HG03175 (cell line): ENCODE results near the gene TMCC2.

ENCODE experiments used
- ATAC-seq: cut with Tn5 transposase; IDR thresholded peaks from one replicate; pipeline ENCODE4 v1.9.1; 2021; ENCODE audit warnings: mild to moderate bottlenecking, moderate library complexity; ENCODE audit not compliant: unreplicated experiment

The TMCC2 gene

DNA sequence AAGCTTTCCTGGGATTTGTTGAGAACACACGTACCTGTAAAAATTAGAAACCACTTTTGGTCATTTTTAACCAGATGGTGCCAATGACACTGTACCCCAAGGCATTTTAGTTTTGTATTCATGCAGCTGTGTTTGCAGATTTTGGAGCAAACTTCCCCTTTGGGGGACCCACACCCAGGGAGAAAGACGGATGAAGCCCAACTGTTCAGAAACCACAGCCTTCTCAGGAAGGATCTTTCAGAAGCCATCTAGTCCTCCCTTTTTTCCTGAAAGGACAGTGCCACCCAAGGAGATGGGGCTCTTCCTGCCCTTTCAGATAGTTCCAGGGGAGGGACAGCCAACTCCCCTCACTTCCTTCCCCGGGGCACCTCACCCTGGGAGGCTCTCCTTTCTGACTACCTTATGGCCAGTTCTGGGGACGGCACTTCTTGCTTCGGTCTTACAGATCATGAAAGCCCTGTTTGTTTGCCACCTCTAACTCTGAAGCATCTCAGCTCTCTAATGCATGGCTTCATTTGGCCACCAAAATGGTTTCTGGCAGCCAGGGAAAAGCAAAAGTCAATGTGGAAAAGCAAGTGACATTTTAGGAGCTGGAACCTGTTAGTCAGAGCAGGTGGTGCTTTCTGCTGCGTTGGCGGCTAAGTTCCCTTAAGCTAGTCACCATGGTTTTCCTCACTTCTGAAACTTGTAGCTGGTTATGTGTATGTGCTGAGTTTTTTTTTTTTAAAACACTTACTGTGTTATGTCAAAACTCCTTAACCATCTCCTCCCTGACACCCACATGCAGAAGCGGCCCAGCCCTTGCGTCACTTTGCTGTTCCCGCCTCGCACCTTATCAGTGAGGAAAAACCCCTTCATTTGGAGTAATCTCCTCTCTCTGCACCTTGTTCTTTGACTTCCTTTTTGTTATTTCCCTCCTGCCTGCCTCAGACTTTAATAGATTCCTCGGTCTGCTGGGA lies 10.1 kb downstream of the TMCC2 start:
- no peak for ATAC-seq

DNA sequence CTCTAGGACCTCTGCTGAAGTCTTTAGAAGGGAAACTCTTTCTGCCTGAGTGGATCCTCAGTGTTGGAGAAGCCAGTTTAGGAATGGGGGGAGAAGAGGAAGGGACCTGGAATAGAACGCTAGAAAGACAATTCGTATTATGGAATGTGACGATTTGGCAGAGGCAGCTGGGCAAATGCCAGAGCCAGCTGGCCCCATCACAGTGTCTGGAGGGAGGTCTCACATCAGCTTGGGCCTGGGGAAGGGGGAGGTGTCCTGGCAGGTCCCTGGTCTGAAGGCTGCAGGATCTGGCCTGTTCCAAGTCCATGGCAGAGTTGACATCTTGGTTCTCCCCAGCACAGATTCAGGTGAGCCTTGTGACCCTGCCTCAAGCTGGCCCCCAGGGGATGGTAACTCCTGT lies 11.3 kb downstream of the TMCC2 start:
- no peak for ATAC-seq

GRCh38 chr1:205240118-205240517 lies 12.4 kb downstream of the TMCC2 start:
- no peak for ATAC-seq

DNA sequence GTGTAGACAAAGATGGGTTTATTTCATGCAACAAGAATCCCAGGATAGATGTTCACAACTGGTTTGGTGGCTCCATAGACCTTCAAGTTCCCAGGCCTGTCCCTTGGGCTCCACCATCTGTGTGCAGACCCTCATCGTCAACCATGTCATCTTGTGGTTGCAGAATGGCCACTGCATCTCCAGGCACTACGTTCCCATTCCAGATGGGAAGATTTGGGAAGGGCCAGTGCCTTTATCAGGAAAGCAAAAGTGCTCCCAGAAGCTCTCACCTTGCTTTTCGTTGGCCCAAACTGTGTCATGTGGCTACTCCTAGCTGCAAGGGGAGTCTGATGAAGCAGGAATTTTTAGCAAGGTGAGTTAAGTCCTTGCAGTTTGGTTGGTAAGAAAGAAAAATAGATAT lies 12.8 kb downstream of the TMCC2 start:
- ATAC-seq, result no peak

- no peak for ATAC-seq
Measured at GRCh38 chr1:205241366-205242030, 13.8 kb downstream of the TMCC2 start.

GRCh38 chr1:205243350-205244191 lies 15.8 kb downstream of the TMCC2 start:
- no peak for ATAC-seq

DNA sequence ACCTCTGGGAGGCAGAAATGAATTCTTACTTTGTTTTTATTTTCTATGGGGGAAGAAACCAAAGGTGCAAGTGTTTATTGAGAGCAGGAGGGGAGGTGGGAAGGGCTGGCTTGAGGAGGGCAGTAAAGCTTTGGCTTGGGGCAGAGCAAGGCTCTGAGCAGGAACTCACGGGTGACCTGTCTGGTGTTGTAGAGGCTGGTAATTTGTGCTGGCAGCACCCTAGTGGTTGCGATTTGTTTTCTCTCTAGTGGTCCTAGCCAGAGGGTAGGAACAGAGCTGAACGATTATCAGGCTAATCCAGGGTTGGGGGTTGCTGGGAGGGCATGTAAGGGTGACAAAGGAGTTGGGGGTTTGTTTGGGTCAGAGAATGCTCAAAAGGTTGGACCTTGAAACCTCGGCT lies 16.6 kb downstream of the TMCC2 start:
- no peak for ATAC-seq

- no peak for ATAC-seq
Measured at GRCh38 chr1:205245096-205245495, 17.4 kb downstream of the TMCC2 start.

DNA sequence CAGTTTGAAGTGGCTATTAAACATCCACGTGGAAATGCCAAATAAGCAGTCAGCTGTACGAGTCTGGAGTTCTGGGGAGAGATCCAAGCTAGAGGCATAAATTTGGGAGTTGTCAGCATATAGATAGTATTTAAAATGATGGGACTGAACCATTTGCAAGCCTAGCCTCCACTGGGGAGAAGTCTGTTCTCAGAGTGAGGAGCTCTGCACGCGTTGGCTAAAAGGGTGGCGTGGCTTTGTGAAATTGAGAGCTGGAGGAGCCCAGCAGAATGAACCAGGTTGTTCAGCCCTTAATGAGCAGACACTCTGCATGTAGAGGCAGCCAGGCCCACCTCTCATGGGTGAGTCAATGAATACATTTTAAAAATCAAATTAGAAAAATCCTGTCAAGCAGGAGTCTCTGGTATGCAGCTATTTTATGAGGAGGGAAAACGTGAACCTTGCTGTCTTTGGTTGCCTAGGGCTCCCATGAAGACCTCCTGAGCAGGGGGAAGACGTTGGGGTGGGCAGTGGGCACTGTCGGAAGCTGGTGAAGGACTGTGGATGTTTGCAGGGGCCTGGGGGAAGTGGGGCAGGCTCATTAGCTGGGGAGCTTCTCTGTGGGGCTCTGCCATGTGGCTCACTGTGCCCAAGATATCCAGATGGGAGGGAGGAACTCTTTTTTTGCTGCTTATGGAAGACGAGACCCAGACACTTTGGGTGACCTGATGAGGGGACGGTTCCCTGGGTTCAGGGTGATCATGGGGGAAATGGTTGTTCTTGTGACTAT lies 18.8 kb downstream of the TMCC2 start:
- no peak for ATAC-seq

- ATAC-seq, result no peak
Measured at GRCh38 chr1:205247130-205247921, 19.6 kb downstream of the TMCC2 start.

GRCh38 chr1:205248793-205249601 lies 21.3 kb downstream of the TMCC2 start:
- ATAC-seq, result no peak

GRCh38 chr1:205249651-205250050 lies 21.9 kb downstream of the TMCC2 start:
- ATAC-seq, result no peak

GRCh38 chr1:205250699-205251098 lies 23.0 kb downstream of the TMCC2 start:
- no peak for ATAC-seq

DNA sequence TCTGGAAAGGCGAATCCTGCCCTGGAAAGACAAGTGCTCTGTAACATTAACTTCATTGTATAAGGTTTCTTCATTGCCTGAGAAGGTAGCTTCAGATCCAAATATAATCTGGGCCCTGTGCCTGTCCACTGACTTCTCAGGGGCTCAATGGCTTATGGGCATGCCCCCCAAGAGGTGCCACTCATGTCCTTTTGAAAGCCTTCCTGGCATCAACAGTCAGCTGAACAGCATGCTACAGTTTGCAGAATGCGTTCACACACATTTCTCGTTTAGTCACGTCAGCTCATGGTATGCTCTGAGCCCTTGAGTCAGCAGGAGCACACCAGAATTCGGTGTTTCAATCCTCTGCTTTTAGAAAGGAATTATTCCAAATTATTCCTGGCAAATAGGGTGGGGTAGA lies 23.8 kb downstream of the TMCC2 start:
- no peak for ATAC-seq

DNA sequence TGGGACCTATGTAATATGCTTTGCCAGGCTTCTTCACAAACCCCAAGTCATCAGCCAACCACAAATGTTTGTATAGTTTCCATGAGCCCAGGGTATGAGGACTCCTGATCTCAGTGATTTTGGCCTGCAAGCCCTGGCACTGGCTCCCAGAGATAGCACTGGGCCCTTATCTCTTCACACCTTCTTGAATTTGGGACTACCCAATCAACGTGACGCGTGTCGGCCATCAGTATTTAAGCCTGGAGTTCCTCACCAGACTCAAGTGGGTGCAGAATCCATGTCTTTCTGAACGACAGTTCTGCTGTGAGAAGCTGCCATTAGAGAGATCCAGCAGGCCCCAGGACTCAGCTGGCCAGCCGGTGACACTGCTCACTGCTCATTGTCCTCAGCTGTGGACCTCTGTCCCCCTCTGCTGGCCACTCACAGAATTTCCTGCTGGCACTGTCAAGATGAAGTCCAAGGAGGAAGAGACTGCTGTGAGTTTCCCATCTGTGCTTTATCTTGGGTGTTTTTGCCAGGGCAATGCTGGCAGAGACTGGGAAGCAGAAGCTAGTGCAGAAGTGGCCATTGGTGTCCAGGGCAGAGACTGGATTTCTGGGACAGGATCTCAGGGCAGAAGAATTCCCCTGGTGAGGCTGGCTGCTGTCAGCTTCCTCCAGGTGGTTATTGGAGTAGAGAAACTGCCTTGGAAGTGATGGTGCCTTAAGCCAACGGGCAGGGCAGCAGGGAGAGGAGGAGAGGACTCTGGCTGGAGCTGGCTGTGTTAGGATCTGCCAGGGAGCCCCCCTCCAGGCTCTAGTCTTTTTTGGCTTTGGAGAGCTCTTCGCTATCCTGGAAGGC lies 28.4 kb downstream of the TMCC2 start:
- ATAC-seq, result peak; percentile 63

DNA sequence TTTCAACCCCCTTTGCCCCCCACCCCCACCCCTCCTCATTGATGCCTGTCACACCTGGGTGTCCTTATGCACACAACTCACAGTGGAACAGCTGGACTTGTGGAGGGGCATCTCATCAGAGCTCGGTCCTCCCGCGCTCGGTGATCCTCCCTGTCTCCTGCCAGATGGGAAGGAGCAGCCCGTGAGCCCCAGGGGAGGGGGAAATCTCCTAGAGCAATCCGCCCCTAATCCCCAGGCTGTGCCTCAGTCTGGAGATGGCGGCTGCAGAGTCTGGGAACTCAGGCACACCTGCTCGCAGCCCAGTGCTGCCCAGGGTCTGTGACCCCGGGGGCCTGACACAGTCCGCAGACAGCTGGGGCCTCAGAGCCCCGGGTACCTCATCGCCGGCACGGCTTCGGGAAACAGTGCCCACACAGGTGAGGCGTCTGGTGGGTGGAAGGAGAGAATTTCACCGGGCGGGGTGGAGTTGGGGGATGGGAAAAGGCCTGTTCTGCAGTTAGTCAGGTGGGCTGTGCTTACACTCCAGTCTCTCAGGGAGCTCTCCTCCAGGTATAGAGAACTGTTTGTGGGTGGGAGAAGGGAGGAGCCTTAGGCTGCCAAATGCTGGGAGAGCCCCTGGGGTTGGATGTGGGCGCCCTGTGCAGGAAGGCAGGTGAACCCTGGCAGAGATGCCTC lies 29.3 kb downstream of the TMCC2 start:
- no peak for ATAC-seq

DNA sequence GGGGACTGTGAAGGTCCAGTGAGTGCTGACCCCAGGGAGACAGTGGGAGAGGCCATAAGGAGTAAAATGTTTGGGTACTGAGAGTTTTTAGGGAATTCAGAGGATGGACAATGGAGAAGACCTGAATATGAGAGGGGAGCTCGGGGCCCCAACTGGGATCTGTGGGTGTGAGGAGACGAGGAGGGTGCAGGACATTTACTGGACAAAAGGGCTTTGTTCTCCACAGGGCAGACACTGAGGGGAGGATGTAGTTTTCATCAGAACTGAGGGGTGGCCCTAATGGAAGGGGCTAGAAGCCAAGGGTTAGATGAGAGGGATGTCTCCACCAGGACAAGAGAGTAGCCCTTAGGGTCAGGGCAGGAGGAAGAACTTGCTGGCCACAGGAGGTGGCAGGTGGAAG lies 30.0 kb downstream of the TMCC2 start:
- no peak for ATAC-seq
